MM.1S (cell line): ENCODE measurements around the gene CSNK1G3.

Source experiments
- EZH2 ChIP-seq: fragments of 300-600 bp; sonication (generic); optimal IDR thresholded peaks from 2 replicates; pipeline ENCODE3; 2017; ENCODE audit warnings: low read depth, mild to moderate bottlenecking, antibody characterized with exemption, low read length, mixed read lengths
- EZH2phosphoT487 ChIP-seq: fragments of 300-600 bp; sonication (generic); IDR thresholded peaks from 2 replicates; pipeline ENCODE4 v1.6.1; 2018; ENCODE audit warnings: antibody characterized with exemption, low read length
- TF ChIP-seq, protein P1 (sequence below): fragments of 300-600 bp; sonication (generic); IDR thresholded peaks from 2 replicates; pipeline ENCODE4 v1.5.1; 2016; ENCODE audit warnings: antibody characterized with exemption, low read length, mixed read lengths

GRCh38 chr5:123628860-123629544, 117.0 kb downstream of the CSNK1G3 start:
- TF ChIP-seq, protein P1, sequence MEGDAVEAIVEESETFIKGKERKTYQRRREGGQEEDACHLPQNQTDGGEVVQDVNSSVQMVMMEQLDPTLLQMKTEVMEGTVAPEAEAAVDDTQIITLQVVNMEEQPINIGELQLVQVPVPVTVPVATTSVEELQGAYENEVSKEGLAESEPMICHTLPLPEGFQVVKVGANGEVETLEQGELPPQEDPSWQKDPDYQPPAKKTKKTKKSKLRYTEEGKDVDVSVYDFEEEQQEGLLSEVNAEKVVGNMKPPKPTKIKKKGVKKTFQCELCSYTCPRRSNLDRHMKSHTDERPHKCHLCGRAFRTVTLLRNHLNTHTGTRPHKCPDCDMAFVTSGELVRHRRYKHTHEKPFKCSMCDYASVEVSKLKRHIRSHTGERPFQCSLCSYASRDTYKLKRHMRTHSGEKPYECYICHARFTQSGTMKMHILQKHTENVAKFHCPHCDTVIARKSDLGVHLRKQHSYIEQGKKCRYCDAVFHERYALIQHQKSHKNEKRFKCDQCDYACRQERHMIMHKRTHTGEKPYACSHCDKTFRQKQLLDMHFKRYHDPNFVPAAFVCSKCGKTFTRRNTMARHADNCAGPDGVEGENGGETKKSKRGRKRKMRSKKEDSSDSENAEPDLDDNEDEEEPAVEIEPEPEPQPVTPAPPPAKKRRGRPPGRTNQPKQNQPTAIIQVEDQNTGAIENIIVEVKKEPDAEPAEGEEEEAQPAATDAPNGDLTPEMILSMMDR = no peak
- TF ChIP-seq EZH2 (no peak), EZH2phosphoT487 (no peak)
